ENCODE results near the gene FRS3. TPM values are rescaled to one million over a fixed set of nuclear protein-coding genes. Genes with fewer than 3 reads are reported as not detected.

Gene FRS3
- total and polyA plus RNA-seq, 2 of the 8 experiments (the other 6 are each of a cell fraction or from before 2014, with no cell fraction given): 3.4 to 4.4 TPM

DNA sequence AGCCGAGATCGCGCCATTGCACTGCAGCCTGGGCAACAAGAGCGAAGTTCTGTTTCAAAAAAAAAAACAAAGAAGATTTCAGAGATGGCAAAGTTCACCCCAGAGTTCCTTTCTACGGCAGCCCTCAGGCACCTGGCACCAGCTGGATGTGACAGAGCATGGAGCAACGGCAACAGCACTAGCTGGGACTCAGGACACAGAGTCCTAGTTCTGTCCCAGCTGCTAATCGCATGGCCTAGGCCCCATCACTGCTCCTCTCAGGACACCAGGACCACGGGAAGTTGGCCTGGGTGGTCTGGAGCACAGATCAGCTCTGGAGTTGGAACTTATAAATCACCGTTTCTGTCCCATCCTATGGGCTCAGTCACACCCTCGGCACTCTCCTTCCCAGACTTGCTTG is 33.6 kb downstream of the FRS3 start:
- Histone ChIP-seq H3K9me3 (ENCODE audit: insufficient read depth in 2 of 2, low read depth in 1 of 2, low read length in 1 of 2) (no peaks in the 10 kb centered on the region), H3K36me3 (ENCODE audit: control insufficient read depth in 2 of 4, insufficient read depth in 4 of 4, low read length in 3 of 4) (no peaks in the 10 kb centered on the region), H2BK5ac (ENCODE audit: low read depth, low read length) (no peak overlapping the region), H4K20me1 (replicated peaks in 1 of 2; ENCODE audit: control insufficient read depth in 1 of 2, insufficient read depth in 2 of 2, low read length in 2 of 2) (no peaks in the 10 kb centered on the region), H3K18ac (ENCODE audit: extremely low read depth, low read length) (no peak overlapping the region), H3K23me2 (ENCODE audit: low read depth, low read length) (no peaks in the 10 kb centered on the region), H3K4me2 (ENCODE audit: insufficient read depth in 1 of 2, low read depth in 2 of 2, low read length in 2 of 2) (no peak overlapping the region), H3K4me3 (ENCODE audit: extremely low read depth in 1 of 4, insufficient read depth in 2 of 4, low read depth in 3 of 4, low read length in 4 of 4) (no peak overlapping the region), H3K79me1 (ENCODE audit: low read depth, low read length) (no peaks in the 10 kb centered on the region), H2AK5ac (ENCODE audit: low read depth, low read length) (no peak overlapping the region), H3K27me3 (replicated peaks in 1 of 4; ENCODE audit: control insufficient read depth in 3 of 4, extremely low read depth in 1 of 4, insufficient read depth in 3 of 4, low read length in 3 of 4) (no peaks in the 10 kb centered on the region), H4K91ac (replicated peaks; ENCODE audit: insufficient read length, low read length) (no peak overlapping the region), H4K5ac (ENCODE audit: insufficient read length, low read depth, low read length) (no peak overlapping the region), H3K4me1 (replicated peaks in 1 of 4; ENCODE audit: control insufficient read depth in 3 of 4, insufficient read depth in 4 of 4, low read length in 3 of 4) (peaks cover 0 to 3% (median 0%) of the 10 kb centered on the region in 4 experiments; a peak in 2 of 7 replicates), H3K56ac (replicated peaks; ENCODE audit: insufficient read length, low read depth, low read length) (no peak overlapping the region), H2BK120ac (replicated peaks; ENCODE audit: low read depth, low read length) (no peak overlapping the region), H2BK12ac (ENCODE audit: low read depth, low read length) (no peak overlapping the region), H2BK20ac (ENCODE audit: low read length) (no peak overlapping the region), H3K9ac (replicated peaks in 1 of 4; ENCODE audit: extremely low read depth in 1 of 4, low read depth in 3 of 4, low read length in 3 of 4) (no peak overlapping the region), H2AFZ (ENCODE audit: low read length) (no peak overlapping the region), H3K14ac (ENCODE audit: insufficient read length) (no peak overlapping the region), H3K23ac (ENCODE audit: insufficient read length) (no peak overlapping the region), H4K8ac (ENCODE audit: extremely low read depth, insufficient read depth, low read length) (no peak overlapping the region; the same call in 1 of the 2 replicates), H3K79me2 (ENCODE audit: control insufficient read depth in 1 of 2, insufficient read depth in 2 of 2, low read length in 2 of 2) (no peaks in the 10 kb centered on the region), H3K27ac (ENCODE audit: low read depth, low read length) (no peak overlapping the region), H3K4ac (replicated peaks; ENCODE audit: insufficient read length, low read depth, low read length) (no peak overlapping the region), H2BK15ac (ENCODE audit: low read length) (no peak overlapping the region)
- ChIA-PET POLR2A (ENCODE audit: partially characterized antibody) (no interaction called here), CTCF (ENCODE audit: partially characterized antibody) (interaction anchor here (0.6 to 1.6 kb wide), 9 partner anchors 9 to 623 kb away, joined by 3 to 6 read pairs (median 4); partner anchors contain the start of genes TFEB and TOMM6)
- 92% methylated on average over 10 of the region's 10 CpGs; no CpG with 5 or more reads in 1 of the 2 experiments for WGBS, 2 experiments (ENCODE audit: extremely low coverage in 1 of 2, insufficient coverage in 1 of 2, insufficient read length in 1 of 2, insufficient replicate concordance in 2 of 2, low coverage in 1 of 2, low lambda C conversion rate in 2 of 2, missing lambda C conversion rate in 1 of 2)
- FAIRE-seq (no peak), DNase-seq (ENCODE audit: low read depth in 1 of 2, low spot score in 2 of 2) (no peak)
- TF ChIP-seq TAF1 (IDR thresholded peaks at IDR 0.05; ENCODE audit: low read depth, low read length): no peak
- no peak for TF ChIP-seq MAFK (IDR thresholded peaks at IDR 0.05; ENCODE audit: low read depth, low read length)
- TF ChIP-seq BACH1 (IDR thresholded peaks at IDR 0.05; ENCODE audit: low read length): no peak
